Upper lobe of left lung (tissue), 6 donors: ENCODE measurements around the gene BCAS3. TPM values are rescaled to one million over a fixed set of nuclear protein-coding genes. Genes with fewer than 3 reads are reported as not detected.

ENCODE experiments used
- ATAC-seq, 2 donors: fragments of 200-7000 bp; cut with Tn5 transposase; one replicate each; pipeline ENCODE4 v1.9.1; 2022; ENCODE audit warnings: mild to moderate bottlenecking in 2 of 2, moderate library complexity in 2 of 2; ENCODE audit not compliant: low FRiP score in 2 of 2
- DNase-seq, 2 donors: peaks; one replicate each; pipeline ENCODE4 v3.0.0-alpha.2; 2019 to 2020
- H3K27ac ChIP-seq, 4 donors: fragments of 200-600 bp; sonication (generic); one replicate each; pipeline ENCODE4 v1.5.1; 2016 to 2019
- H3K27me3 ChIP-seq, 4 donors: fragments of 200-600 bp; sonication (generic); one replicate each; pipeline ENCODE4 v1.5.1; 2017 to 2019
- H3K36me3 ChIP-seq, 4 donors: fragments of 200-600 bp; sonication (generic); one replicate each; pipeline ENCODE4 v1.5.1; 2016 to 2019
- H3K4me1 ChIP-seq, 4 donors: fragments of 200-600 bp; sonication (generic); one replicate each; pipeline ENCODE4 v1.5.1; 2018 to 2019
- H3K4me3 ChIP-seq, 4 donors: fragments of 200-600 bp; sonication (generic); one replicate each; pipeline ENCODE4 v1.5.1; 2017 to 2019; ENCODE audit warnings: mild to moderate bottlenecking in 2 of 4, moderate library complexity in 1 of 4
- H3K9me3 ChIP-seq, 4 donors: fragments of 200-600 bp; sonication (generic); one replicate each; pipeline ENCODE4 v1.5.1; 2018 to 2019
- EP300 ChIP-seq, 4 donors: sonication (generic); formaldehyde crosslinking; IDR thresholded peaks; one replicate each; pipeline ENCODE4 v1.5.1; 2017; ENCODE audit warnings: antibody characterized with exemption in 4 of 4, control low read depth in 2 of 4
- POLR2A ChIP-seq, 4 donors: fragments of 450-650 bp; IDR thresholded peaks; one replicate each; pipeline ENCODE4 v1.5.1; 2016 to 2017; ENCODE audit warnings: antibody characterized with exemption in 4 of 4, mild to moderate bottlenecking in 2 of 4
- POLR2AphosphoS5 ChIP-seq, 2 donors: sonication (generic); formaldehyde crosslinking; IDR thresholded peaks; one replicate each; pipeline ENCODE4 v1.5.1; 2017; ENCODE audit warnings: antibody characterized with exemption in 2 of 2
- WGBS, 2 donors: methylation state at CpG; one replicate each; pipeline ENCODE4 v1.1.5; 2017 to 2018; 5-methylcytosine and 5-hydroxymethylcytosine counted together
- total RNA-seq, 6 donors: library from RNA; depleted of rRNA in 4 of 6; stranded (reverse); fragments of >200 nt in 4 of 6; gene quantifications; one replicate each; pipeline versions ENCODE4 v1.1.0 to v1.2.1, GENCODE V29; 2016 to 2021
- TF ChIP-seq, protein P1 (sequence below), 6 experiments: fragments of 450-650 bp in 4 of 6; fragments of 200-600 bp in 2 of 6; sonication (generic) in 2 of 6; IDR thresholded peaks; one replicate each; pipeline ENCODE4 v1.5.1; 2016 to 2019; ENCODE audit warnings: antibody characterized with exemption in 6 of 6
- donor health status: DM: no; HTN: no; CAD: no; lungs with moderate emphysema.
- donor health status: DM: no; HTN: yes; CAD: no; lungs with severe emphysema.

BCAS3 gene
- total RNA-seq, 6 donors from 2014 or later = 20.1 to 111 (median 37.0) TPM

DNA sequence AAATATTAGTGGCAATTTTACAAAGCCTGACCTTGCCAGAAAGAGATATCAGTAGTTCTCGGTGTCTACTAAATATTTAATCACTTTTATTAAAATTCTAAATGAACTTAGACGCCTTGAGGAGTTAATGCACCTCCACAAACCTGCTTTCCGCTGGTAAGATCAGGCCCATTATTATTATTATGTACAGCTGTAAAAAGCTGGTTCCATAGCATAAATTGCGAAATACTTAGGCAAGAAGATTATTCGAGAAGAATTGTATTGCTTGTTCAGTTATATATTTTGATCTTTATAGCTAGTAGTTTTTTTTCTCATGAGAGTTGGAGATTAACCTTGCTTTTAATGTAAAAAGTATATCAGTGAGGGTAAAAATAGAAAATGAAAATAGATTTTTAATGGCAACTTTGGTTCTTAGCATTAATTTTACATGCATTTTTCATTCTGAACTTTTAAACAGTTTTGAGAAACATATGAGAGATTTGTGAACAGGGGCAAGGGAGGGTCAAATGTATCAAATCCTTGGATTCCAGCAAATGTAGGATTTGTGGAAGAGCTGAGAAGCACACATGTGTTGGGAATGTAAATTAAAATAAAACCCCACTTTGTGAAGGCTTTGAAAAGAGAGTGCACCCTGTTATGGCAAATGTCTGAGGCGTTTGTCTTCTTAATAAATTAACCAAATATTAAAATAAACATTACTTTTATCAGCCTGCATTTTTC is 471.6 kb downstream of the BCAS3 start:
- DNase-seq = no peak
- no peaks in the 10 kb centered on the region for H3K36me3 ChIP-seq
- peaks cover 7 to 21% (median 10%) of the 10 kb centered on the region in 4 donors for H3K4me1 ChIP-seq
- no peak for TF ChIP-seq EP300 (IDR thresholded peaks at IDR 0.05)
- TF ChIP-seq, protein P1, sequence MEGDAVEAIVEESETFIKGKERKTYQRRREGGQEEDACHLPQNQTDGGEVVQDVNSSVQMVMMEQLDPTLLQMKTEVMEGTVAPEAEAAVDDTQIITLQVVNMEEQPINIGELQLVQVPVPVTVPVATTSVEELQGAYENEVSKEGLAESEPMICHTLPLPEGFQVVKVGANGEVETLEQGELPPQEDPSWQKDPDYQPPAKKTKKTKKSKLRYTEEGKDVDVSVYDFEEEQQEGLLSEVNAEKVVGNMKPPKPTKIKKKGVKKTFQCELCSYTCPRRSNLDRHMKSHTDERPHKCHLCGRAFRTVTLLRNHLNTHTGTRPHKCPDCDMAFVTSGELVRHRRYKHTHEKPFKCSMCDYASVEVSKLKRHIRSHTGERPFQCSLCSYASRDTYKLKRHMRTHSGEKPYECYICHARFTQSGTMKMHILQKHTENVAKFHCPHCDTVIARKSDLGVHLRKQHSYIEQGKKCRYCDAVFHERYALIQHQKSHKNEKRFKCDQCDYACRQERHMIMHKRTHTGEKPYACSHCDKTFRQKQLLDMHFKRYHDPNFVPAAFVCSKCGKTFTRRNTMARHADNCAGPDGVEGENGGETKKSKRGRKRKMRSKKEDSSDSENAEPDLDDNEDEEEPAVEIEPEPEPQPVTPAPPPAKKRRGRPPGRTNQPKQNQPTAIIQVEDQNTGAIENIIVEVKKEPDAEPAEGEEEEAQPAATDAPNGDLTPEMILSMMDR (IDR thresholded peaks at IDR 0.05) = no peak
- TF ChIP-seq POLR2AphosphoS5 (IDR thresholded peaks at IDR 0.05) = no peak
- TF ChIP-seq POLR2A (IDR thresholded peaks at IDR 0.05) = no peak
- no peak overlapping the region for H3K4me3 ChIP-seq
- no peak overlapping the region for H3K27ac ChIP-seq
- H3K9me3 ChIP-seq = no peaks in the 10 kb centered on the region
- WGBS, 2 donors = 73 to 82% methylated on average over 6 of the region's 6 CpGs
- no peak for ATAC-seq
- no peaks in the 10 kb centered on the region for H3K27me3 ChIP-seq

DNA sequence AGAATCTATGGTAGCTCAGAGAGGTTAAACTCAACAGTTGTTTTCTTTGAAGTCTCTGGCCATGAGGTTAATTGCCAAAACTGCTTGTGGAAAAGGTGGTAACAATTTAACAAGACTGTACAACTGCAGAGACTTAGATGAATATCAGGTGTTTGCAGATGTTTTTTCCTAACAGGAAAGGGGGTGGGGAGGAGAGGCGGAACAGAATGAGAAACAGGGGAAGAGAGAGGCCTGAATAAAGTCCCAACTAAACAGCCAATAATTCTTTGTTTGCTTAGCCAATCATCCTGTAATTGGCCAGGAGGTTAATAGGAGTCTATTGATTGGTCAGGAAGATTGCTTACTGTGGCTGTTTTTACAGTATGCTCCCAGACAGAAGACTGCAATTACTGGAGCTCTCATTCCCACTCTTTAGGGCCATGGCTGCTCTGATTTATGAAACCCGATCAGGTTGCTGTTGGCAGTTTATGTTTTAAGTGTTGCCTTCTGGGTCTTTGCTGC is 472.3 kb downstream of the BCAS3 start:
- no peaks in the 10 kb centered on the region for H3K9me3 ChIP-seq
- DNase-seq = no peak
- WGBS, 2 donors = 71 to 75% methylated on average over 2 of the region's 2 CpGs
- no peaks in the 10 kb centered on the region for H3K27me3 ChIP-seq
- H3K36me3 ChIP-seq = no peaks in the 10 kb centered on the region
- ATAC-seq = no peak
- H3K4me3 ChIP-seq = no peak overlapping the region
- H3K27ac ChIP-seq = peak overlapping the region in 1 of 4 donors; percentile 1
- TF ChIP-seq POLR2A (IDR thresholded peaks at IDR 0.05) = no peak
- TF ChIP-seq, protein P1 (IDR thresholded peaks at IDR 0.05) = no peak
- no peak for TF ChIP-seq EP300 (IDR thresholded peaks at IDR 0.05)
- no peak for TF ChIP-seq POLR2AphosphoS5 (IDR thresholded peaks at IDR 0.05)
- H3K4me1 ChIP-seq = peaks cover 2 to 18% (median 7%) of the 10 kb centered on the region in 4 donors

DNA sequence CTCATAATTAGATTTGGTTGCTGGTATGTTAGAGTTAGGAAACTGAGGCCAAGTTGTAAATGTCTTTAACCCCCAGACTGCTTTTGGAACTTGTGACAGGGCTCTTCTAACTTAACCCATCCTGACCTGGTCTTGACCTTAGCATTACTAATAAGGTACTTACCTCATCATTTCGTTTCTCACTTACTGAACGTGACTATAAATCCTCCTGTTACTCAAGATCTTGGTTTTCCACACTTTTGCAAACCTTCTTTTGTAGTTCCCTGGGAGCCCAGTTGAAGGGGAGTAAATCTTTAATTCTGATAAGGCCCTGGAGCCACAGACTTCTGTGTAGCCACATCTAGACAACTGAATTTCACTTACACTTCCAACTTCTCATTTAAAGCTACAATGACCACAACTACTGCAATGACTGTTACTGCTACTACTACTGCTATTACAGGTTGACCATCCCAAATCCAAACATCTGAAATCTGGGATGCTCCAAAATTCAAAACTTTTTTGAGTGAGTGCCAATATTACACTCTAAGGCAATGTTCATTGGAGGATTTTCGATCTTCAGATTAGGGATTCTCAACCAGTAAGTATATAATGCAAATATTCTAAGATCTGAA is 473.1 kb downstream of the BCAS3 start:
- H3K4me3 ChIP-seq = no peak overlapping the region
- peaks cover 0 to 9% (median 0%) of the 10 kb centered on the region in 4 donors for H3K4me1 ChIP-seq
- H3K36me3 ChIP-seq = no peaks in the 10 kb centered on the region
- no peaks in the 10 kb centered on the region for H3K27me3 ChIP-seq
- no peak for ATAC-seq
- no peaks in the 10 kb centered on the region for H3K9me3 ChIP-seq
- peak overlapping the region in 1 of 4 donors; percentile 1 for H3K27ac ChIP-seq
- TF ChIP-seq POLR2A (IDR thresholded peaks at IDR 0.05) (no peak), POLR2AphosphoS5 (IDR thresholded peaks at IDR 0.05) (no peak), EP300 (IDR thresholded peaks at IDR 0.05) (no peak)
- TF ChIP-seq, protein P1 (IDR thresholded peaks at IDR 0.05) = no peak
- 74 to 82% methylated on average over 3 of the region's 3 CpGs for WGBS, 2 donors
- no peak for DNase-seq

DNA sequence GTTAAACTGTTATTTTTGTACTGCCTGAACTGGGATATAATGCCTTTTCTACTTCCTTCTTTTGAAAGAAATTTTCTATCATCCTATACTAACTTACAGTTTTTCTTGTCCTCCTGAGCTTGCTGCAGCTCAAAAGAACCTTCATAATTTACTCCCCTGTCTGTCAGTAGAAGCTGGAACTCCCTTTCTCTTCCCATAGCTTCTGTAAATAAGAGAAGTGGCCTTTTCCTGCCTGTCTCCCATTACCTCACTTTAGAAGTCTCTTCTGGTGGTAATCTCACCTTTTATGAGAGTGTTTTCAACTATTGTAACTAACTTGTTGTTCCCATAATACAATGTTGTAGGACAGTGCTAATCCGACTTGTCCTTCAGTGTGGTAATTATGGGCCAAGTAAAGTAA is 475.2 kb downstream of the BCAS3 start:
- DNase-seq (no peak), ATAC-seq (no peak)
- Histone ChIP-seq H3K9me3 (no peaks in the 10 kb centered on the region), H3K27ac (no peak overlapping the region), H3K4me3 (no peak overlapping the region), H3K4me1 (peaks cover 0 to 13% (median 0%) of the 10 kb centered on the region in 4 donors), H3K36me3 (no peaks in the 10 kb centered on the region), H3K27me3 (no peaks in the 10 kb centered on the region)
- TF ChIP-seq EP300 (IDR thresholded peaks at IDR 0.05) (no peak), POLR2AphosphoS5 (IDR thresholded peaks at IDR 0.05) (no peak), POLR2A (IDR thresholded peaks at IDR 0.05) (no peak)
- TF ChIP-seq, protein P1 (IDR thresholded peaks at IDR 0.05) = no peak
- WGBS, 2 donors = 91 to 96% methylated on average over 1 of the region's 1 CpG
